ENCODE measurements around the gene HMG20B.

The HMG20B gene

DNA sequence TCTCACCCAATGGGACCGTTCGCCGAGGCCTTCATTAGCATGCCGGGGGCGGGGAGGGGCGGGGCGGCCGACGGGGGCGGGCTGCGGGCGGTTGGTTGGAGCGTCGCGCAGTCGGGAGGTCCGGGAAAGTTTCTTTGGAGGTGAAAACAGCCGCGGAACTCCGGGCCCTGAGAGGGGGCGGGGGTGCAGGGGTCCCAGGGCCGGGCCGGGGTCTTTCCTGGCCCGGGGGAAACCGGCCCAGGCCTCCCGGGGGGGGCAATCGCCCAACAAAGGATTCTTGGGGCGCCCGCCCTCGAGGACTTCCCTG is at the start of gene HMG20B:
HMG20B (plus strand) TSS at position 90 of the 307 bp plus-strand sequence. CDS start 366 bp downstream, outside the sequence.
- Histone ChIP-seq H3K4me1 (ENCODE audit: insufficient read depth, poor library complexity, severe bottlenecking) (peaks cover 2% of the 10 kb centered on the region), H3K4me3 (ENCODE audit: severe bottlenecking) (peak within 1 kb of the TSS; percentile 94), H3K27ac (ENCODE audit: poor library complexity, severe bottlenecking) (peak within 1 kb of the TSS; percentile 61), H3K9me3 (ENCODE audit: severe bottlenecking) (no peaks in the 10 kb centered on the region), H3K36me3 (ENCODE audit: low read depth) (peaks cover 15% of the 10 kb centered on the region), H3K27me3 (ENCODE audit: insufficient read depth, poor library complexity, severe bottlenecking) (no peaks in the 10 kb centered on the region)
- ATAC-seq (ENCODE audit: low read depth) (no peak), DNase-seq (ENCODE audit: low spot score) (no peak)
- TF ChIP-seq CTCF (IDR thresholded peaks at IDR 0.05; ENCODE audit: poor library complexity, severe bottlenecking), result no peak

- H3K9me3 ChIP-seq (ENCODE audit: severe bottlenecking), result no peaks in the 10 kb centered on the region
- ATAC-seq (ENCODE audit: low read depth) (no peak), DNase-seq (ENCODE audit: low spot score) (no peak)
- H3K27ac ChIP-seq (ENCODE audit: poor library complexity, severe bottlenecking), result no peak overlapping the region
- no peaks in the 10 kb centered on the region for H3K27me3 ChIP-seq (ENCODE audit: insufficient read depth, poor library complexity, severe bottlenecking)
- peaks cover 11% of the 10 kb centered on the region for H3K4me1 ChIP-seq (ENCODE audit: insufficient read depth, poor library complexity, severe bottlenecking)
- peaks cover 49% of the 10 kb centered on the region for H3K36me3 ChIP-seq (ENCODE audit: low read depth)
- no peak overlapping the region for H3K4me3 ChIP-seq (ENCODE audit: severe bottlenecking)
- TF ChIP-seq CTCF (IDR thresholded peaks at IDR 0.05; ENCODE audit: poor library complexity, severe bottlenecking), result no peak
These were observed 49.2 kb upstream of the HMG20B start for GRCh38 chr19:3523361-3524077.

GRCh38 chr19:3524078-3524842 is 48.5 kb upstream of the HMG20B start:
- H3K9me3 ChIP-seq (ENCODE audit: severe bottlenecking), result no peaks in the 10 kb centered on the region
- ATAC-seq (ENCODE audit: low read depth), result no peak
- peaks cover 11% of the 10 kb centered on the region for H3K4me1 ChIP-seq (ENCODE audit: insufficient read depth, poor library complexity, severe bottlenecking)
- H3K27ac ChIP-seq (ENCODE audit: poor library complexity, severe bottlenecking), result no peak overlapping the region
- no peaks in the 10 kb centered on the region for H3K27me3 ChIP-seq (ENCODE audit: insufficient read depth, poor library complexity, severe bottlenecking)
- H3K4me3 ChIP-seq (ENCODE audit: severe bottlenecking), result no peak overlapping the region
- H3K36me3 ChIP-seq (ENCODE audit: low read depth), result peaks cover 49% of the 10 kb centered on the region
- no peak for DNase-seq (ENCODE audit: low spot score)
- no peak for TF ChIP-seq CTCF (IDR thresholded peaks at IDR 0.05; ENCODE audit: poor library complexity, severe bottlenecking)

GRCh38 chr19:3524904-3525451 is 47.8 kb upstream of the HMG20B start:
- no peak for ATAC-seq (ENCODE audit: low read depth)
- TF ChIP-seq CTCF (IDR thresholded peaks at IDR 0.05; ENCODE audit: poor library complexity, severe bottlenecking), result no peak
- Histone ChIP-seq H3K27ac (ENCODE audit: poor library complexity, severe bottlenecking) (no peak overlapping the region), H3K4me1 (ENCODE audit: insufficient read depth, poor library complexity, severe bottlenecking) (peaks cover 11% of the 10 kb centered on the region), H3K9me3 (ENCODE audit: severe bottlenecking) (no peaks in the 10 kb centered on the region), H3K36me3 (ENCODE audit: low read depth) (peaks cover 49% of the 10 kb centered on the region), H3K27me3 (ENCODE audit: insufficient read depth, poor library complexity, severe bottlenecking) (no peaks in the 10 kb centered on the region), H3K4me3 (ENCODE audit: severe bottlenecking) (no peak overlapping the region)
- DNase-seq (ENCODE audit: low spot score), result no peak
